Measurements from ENCODE around the gene FXYD7. TPM values are rescaled to one million over a fixed set of nuclear protein-coding genes. Genes with fewer than 3 reads are reported as not detected.

The FXYD7 gene
- total RNA-seq, 1 donor from 2014 or later, result 3.4 TPM

GRCh38 chr19:35095667-35096368 lies 47.2 kb upstream of the FXYD7 start:
- no peak for DNase-seq (ENCODE audit: extremely low spot score in 2 of 2)
- no peaks in the 10 kb centered on the region for H3K36me3 ChIP-seq
- H3K9me3 ChIP-seq, result no peaks in the 10 kb centered on the region
- H3K4me1 ChIP-seq, result peaks cover 3% of the 10 kb centered on the region
- H3K27me3 ChIP-seq, result no peaks in the 10 kb centered on the region
- no peak overlapping the region for H3K4me3 ChIP-seq
- peak overlapping the region; percentile 56 for H3K27ac ChIP-seq
- TF ChIP-seq POLR2A (IDR thresholded peaks at IDR 0.05) (no peak), CTCF (IDR thresholded peaks at IDR 0.05) (no peak), POLR2AphosphoS5 (IDR thresholded peaks at IDR 0.05; ENCODE audit: insufficient read depth in 1 of 2, low read depth in 1 of 2) (no peak)
- intact Hi-C loops (cut with DNase I), result no loop called here

GRCh38 chr19:35098413-35099049 lies 44.5 kb upstream of the FXYD7 start:
- H3K27me3 ChIP-seq, result no peaks in the 10 kb centered on the region
- no peak overlapping the region for H3K4me3 ChIP-seq
- no peaks in the 10 kb centered on the region for H3K36me3 ChIP-seq
- TF ChIP-seq POLR2A (IDR thresholded peaks at IDR 0.05) (no peak), POLR2AphosphoS5 (IDR thresholded peaks at IDR 0.05; ENCODE audit: insufficient read depth in 1 of 2, low read depth in 1 of 2) (no peak), CTCF (IDR thresholded peaks at IDR 0.05) (no peak)
- no peak overlapping the region for H3K27ac ChIP-seq
- H3K4me1 ChIP-seq, result no peaks in the 10 kb centered on the region
- DNase-seq (ENCODE audit: extremely low spot score in 2 of 2), result no peak
- intact Hi-C loops (cut with DNase I), result no loop called here
- H3K9me3 ChIP-seq, result no peaks in the 10 kb centered on the region

GRCh38 chr19:35099155-35099896 lies 43.7 kb upstream of the FXYD7 start:
- H3K27me3 ChIP-seq, result no peaks in the 10 kb centered on the region
- intact Hi-C loops (cut with DNase I), result no loop called here

GRCh38 chr19:35099897-35100275 lies 43.2 kb upstream of the FXYD7 start:
- Histone ChIP-seq H3K4me3 (no peak overlapping the region), H3K27ac (no peak overlapping the region), H3K4me1 (no peaks in the 10 kb centered on the region), H3K9me3 (no peaks in the 10 kb centered on the region), H3K27me3 (no peaks in the 10 kb centered on the region), H3K36me3 (no peaks in the 10 kb centered on the region)
- intact Hi-C loops (cut with DNase I), result no loop called here
- TF ChIP-seq CTCF (IDR thresholded peaks at IDR 0.05) (no peak), POLR2A (IDR thresholded peaks at IDR 0.05) (no peak), POLR2AphosphoS5 (IDR thresholded peaks at IDR 0.05; ENCODE audit: insufficient read depth in 1 of 2, low read depth in 1 of 2) (no peak)
- DNase-seq (ENCODE audit: extremely low spot score in 2 of 2), result no peak

More at GRCh38 chr19:35099155-35099896, 43.7 kb upstream of the FXYD7 start:
- Histone ChIP-seq H3K27ac (no peak overlapping the region), H3K4me1 (no peaks in the 10 kb centered on the region), H3K36me3 (no peaks in the 10 kb centered on the region), H3K4me3 (no peak overlapping the region), H3K9me3 (no peaks in the 10 kb centered on the region)
- no peak for TF ChIP-seq POLR2AphosphoS5 (IDR thresholded peaks at IDR 0.05; ENCODE audit: insufficient read depth in 1 of 2, low read depth in 1 of 2)
- TF ChIP-seq CTCF (IDR thresholded peaks at IDR 0.05), result no peak
- no peak for TF ChIP-seq POLR2A (IDR thresholded peaks at IDR 0.05)
- DNase-seq (ENCODE audit: extremely low spot score in 2 of 2), result no peak
